GM21528 (cell line): ENCODE data around the gene PLAU.
"Not testable (repeated sequence)": the region's sequence is repeated elsewhere in the genome, so short reads cannot be mapped to it uniquely, and the experiment has no call there.

Experiments
- ATAC-seq: cut with Tn5 transposase; IDR thresholded peaks from one replicate; pipeline ENCODE4 v1.9.1; 2021; ENCODE audit warnings: mild to moderate bottlenecking, moderate library complexity; ENCODE audit not compliant: unreplicated experiment, low FRiP score

The PLAU gene

GRCh38 chr10:73894245-73894971, 16.5 kb upstream of the PLAU start:
- no peak for ATAC-seq

DNA sequence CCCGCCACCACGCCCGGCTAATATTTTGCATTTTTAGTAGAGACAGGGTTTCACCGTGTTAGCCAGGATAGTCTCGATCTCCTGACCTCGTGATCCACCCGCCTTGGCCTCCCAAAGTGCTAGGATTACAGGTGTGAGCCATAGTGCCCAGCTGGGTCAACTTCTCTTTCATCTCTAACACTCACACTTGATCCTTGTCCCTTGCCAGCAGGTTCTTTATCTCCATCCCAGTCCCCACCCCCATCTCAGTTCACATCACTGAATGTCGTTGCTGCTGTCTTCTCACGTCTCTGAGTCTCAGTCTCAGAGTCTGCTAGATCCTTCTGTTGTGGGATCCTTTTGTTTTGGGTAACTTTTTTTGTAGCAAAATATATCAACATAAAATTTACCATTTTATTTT, 15.6 kb upstream of the PLAU start:
- not testable (repeated sequence) for ATAC-seq

DNA sequence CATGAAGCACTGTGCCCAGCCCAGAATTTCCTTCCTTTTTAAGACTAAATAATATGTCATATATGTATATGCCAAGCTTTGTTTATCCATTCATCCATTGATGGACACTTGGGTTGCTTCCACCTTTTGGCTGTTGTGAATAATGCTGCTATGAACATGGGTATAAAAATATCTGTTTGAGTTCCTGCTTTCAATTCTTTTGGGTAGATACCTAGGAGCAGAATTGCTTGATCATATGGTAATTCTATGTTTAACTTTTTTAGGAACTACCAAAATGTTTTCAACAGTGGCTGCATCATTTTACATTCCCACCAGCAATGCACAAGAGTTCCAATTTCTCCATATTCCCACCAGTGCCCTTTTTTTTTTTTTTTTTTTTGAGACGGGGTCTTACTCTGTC, 13.2 kb upstream of the PLAU start:
- ATAC-seq: no peak

DNA sequence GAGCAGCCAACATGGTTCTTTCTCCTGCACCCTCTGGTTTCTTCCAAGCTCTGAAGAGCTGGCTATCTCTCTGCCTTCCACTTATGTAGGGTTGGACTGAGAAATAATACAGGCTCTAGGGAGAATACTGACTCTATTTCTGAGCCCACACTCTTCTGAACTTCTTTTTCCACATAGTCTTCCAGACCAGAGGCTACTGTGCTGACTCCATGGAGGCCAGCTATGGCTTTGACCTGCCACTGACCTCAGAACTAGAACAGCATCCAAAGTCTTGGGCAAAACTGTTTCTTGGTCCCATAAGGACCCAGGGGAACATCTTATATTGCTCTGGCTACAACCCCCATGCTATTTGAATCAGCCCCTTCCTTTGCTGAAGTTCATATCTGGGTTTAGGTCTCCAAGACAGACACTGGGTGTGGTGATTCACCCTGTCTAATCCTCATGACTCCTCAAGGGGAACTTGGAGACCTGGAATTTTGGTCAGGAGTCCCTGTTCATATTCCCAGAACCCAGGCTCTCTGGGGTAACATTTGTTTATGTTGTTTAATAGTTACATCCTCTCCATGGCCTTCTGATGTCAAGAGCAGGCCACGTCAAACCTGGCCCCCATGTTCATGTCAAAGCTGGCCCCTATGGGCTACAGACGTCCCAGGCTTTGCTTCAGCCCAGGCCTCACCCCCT, 12.1 kb upstream of the PLAU start:
- no peak for ATAC-seq

DNA sequence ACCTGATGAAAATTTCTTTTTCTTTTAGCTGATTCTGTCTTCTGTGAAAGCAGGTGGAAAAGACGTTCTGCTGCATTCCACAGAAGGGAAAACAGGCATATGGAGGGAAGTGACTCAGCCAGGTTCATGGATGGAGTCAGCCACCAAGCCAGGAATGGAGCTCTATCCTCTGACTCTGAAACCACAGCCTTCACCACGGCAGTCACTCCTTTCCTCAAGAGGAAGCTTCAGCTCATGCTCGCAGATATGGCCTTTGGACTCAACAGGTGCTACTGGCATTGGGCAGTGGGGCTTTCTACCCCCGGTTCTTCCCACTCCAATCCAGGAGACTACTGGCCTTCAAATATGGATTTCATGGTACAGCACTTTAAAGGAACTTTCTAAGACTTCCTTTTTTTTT, 11.5 kb upstream of the PLAU start:
- no peak for ATAC-seq

DNA sequence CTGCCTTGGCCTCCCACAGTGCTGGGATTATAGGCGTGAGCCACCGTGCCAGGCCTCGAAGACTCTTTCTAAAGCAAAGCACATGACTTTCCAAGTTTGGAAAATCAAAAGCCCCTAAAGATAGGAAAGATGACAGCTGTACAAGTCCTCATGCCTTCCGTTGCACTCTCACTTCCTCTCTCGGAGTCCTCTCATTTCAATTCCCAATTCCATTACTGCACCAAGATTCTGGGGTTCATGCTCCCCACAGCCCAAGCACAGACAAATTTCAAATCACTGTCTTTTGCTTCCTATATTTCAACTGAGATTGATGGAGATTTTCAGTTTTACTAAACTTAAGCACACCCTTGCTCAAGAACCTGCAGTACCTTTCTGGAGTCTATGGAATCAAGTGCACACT, 10.9 kb upstream of the PLAU start:
- no peak for ATAC-seq

DNA sequence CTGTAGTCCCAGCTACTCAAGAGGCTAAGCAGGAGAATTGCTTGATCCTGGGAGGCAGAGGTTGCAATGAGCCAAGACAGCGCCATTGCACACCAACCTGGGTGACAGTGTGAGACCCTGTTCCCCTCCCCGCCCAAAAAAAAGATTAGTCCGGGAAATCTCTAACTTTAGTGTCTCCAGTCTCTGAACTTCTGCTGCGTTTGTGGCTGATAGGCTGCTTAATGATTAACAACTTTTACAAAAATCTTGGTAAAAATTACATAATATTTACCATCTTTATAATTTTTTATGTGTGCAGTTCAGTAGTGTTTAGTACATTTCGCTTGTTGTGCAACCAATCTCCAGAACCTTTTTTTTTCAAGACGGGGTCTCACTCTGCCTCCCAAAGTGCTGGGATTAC, 9.7 kb upstream of the PLAU start:
- no peak for ATAC-seq

DNA sequence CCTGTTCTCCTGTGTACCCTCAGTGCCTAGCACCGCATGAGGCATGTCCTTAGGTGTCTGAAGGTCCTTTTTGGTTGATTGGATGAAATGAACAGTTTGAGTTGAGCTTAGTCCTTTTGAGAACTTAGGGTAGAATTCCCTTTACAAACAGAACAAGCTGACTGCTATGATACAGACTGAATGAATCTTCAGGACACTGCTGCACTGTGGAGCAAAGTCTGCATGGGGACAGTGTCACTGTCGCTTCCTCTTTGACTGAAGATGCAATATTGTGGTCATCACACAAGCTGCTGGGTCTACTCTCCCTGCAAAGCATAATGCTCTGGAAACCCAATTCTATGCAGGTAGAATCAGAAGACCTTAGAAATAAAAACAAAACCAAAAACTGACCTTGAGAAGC, 8.6 kb upstream of the PLAU start:
- no peak for ATAC-seq

GRCh38 chr10:73905256-73906020, 5.5 kb upstream of the PLAU start:
- ATAC-seq: no peak

DNA sequence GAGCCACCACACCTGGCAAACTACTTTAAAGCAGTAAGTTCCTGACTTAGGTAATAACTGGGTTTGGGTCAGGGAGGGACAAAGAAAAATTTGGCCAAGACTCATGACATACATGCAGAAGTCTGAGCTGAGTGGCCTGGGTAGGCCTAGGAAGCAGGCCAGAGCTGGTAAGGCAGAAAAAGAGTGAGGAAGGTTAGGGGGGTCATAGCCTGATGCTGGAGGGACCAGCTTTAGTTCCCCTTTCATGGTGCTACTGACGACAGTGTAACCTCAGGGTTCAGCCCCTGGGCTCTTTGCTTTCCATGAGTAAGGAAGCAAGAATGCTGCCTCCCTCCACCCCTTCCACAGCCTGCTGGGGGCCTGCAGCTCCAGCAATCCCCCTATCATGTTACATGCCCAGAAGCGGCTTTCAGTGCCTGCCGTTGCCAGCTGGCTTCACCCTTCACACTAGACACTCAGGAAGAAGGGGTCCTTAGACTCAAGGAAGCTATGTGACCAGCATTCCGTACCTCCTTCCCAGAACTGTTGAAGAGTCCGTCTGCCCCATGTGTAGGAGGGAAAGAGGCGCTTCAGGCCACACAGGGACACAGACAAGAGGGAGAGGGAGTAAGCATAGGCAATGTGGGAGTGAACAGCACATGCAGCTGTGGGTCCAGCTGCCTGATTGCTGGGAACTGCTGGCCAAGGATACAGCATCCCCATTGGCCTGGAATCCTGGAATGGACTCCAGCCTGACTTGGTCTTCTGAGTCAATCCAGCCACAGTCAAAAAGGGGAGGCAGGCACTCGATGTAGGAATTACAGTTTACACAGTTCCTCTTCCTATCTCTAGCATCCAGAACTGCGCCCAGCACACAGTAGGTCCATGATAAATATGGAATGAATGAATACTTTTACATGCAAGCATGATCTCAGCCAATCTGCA, 4.1 kb upstream of the PLAU start:
- no peak for ATAC-seq

- ATAC-seq: no peak
These were observed 3.0 kb upstream of the PLAU start for GRCh38 chr10:73907841-73908517.

- ATAC-seq: no peak
These were observed 1.9 kb upstream of the PLAU start for GRCh38 chr10:73908853-73909539.

DNA sequence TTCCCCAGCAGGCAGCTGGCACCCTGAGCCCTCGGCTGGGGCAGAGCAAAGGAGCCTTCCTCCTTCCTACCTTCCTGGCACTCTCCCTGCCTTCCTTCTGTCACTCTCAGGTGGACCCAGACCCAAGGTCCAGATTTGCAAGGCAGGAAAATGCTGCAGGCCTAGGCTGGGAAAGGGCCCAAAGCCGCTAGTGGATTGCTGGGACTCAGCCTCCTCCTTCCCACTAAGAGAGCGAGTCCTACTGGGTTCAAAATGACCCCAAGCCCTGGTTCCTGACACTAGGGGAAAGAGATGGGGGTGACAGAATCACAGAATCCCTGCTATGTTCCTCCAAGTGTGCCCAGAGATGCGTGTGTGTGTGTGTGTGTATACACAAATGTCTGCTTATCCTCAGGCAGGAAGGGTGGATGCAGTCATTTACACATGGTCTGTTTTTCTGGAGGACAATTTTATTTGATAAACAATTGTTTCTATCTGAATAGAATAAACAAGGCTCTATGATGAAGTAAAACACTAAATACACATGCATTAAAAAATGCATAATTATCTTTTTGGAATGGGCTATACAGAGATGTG, 1.3 kb upstream of the PLAU start:
- no peak for ATAC-seq

DNA sequence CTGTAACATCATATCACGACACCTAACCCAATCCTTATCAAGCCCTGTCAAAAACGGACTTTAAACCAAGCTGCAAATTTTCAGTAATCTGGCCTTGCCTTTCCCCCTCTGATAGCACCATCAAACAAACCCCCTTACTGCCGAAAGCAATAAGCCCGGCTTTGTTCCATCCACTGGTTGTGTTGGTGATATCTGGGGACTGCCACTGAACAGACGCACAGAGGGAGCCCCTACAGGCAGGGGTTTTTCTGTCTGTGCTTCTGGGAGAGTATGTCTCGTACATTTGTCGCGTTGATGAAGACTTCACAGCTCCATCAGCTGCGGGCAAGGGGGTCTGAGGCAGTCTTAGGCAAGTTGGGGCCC, 550 bp upstream of the PLAU start:
- ATAC-seq: no peak

DNA sequence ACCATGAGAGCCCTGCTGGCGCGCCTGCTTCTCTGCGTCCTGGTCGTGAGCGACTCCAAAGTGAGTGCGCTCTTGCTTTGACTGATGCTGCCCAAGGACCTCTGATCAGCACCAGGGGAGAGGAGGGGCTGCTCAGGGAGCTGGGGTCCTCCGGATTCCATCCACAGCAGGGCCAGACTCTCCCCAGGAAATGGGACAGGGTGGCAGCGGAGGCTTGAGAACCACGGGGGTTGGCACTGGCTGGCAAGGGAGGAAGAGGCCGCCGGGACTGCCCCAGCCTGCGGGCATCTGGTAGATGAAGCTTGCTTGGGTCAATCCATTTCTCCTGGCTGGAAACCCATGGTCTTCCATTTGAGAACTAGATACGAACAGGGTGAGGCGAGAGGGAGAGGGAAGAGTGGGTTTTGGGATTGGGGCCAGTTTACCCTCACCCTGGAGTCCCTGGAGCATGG, 647 bp downstream of the PLAU start:
- ATAC-seq: no peak

DNA sequence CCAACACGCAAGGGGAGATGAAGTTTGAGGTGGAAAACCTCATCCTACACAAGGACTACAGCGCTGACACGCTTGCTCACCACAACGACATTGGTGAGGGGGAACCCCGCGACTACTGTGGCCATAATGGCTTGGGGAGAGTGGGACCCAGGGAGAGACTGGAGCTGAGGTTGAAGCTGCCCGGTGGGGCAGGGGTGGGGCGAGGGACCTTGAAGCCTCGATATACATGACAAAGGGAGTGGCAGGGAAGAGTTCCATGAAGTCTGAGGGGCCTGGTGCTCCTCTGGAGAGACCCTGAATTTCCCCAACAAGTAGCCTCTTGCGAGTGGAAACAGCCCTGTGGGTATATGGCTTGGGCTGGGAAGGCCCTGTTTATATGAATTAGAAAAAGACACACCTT, 3.1 kb downstream of the PLAU start:
- no peak for ATAC-seq

DNA sequence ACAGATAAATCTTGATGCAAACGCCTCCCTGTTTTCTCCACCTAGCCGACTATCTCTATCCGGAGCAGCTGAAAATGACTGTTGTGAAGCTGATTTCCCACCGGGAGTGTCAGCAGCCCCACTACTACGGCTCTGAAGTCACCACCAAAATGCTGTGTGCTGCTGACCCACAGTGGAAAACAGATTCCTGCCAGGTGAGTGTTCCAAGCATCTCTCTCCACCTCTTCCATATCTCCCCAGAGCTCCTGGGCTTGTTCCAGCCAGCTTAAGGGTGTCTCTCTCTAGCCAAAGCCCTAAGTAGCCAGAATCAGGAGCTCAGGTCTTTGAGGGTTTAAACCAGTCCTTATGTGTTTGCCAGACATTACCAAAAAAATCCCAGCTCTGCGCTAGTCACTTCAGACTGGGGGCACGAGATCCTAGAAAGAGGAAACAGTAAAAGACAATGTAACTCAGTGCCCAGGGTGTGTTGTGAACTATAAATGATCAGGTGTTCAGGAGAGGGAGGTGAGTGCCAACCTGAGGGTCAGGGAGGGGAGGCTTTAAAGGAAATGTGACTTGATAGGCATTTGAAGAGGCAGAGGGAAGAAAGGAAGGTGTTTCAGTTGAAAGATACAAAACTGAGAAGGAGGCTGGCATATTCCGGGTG, 4.4 kb downstream of the PLAU start:
- no peak for ATAC-seq

- no peak for ATAC-seq
These were observed 6.0 kb downstream of the PLAU start for GRCh38 chr10:73916761-73917470.
